GM12892 (cell line): ENCODE data around the gene OR2AP1.

Source experiments
- DNase-seq: peaks from one replicate; pipeline ENCODE4 v3.0.0; 2011; ENCODE audit not compliant: insufficient read length
- FAIRE-seq: peaks from 2 replicates; lab custom pipeline; 2011; peaks lifted over from hg19 to GRCh38; lab: Jason Lieb, UNC
- POLR2A ChIP-seq: IDR thresholded peaks from 2 replicates; pipeline ENCODE4 v1.6.1; 2011; ENCODE audit warnings: low read depth, low read length, control low read depth
- POLR2AphosphoS5 ChIP-seq: IDR thresholded peaks from 2 replicates; pipeline ENCODE4 v1.6.1; 2011; ENCODE audit warnings: low read depth, low read length, control low read depth
- TAF1 ChIP-seq: IDR thresholded peaks from 2 replicates; pipeline ENCODE4 v1.6.1; 2011; ENCODE audit warnings: low read depth, mild to moderate bottlenecking, control low read depth, low read length, borderline replicate concordance

The OR2AP1 gene

GRCh38 chr12:55614764-55615163 lies 42.5 kb downstream of the OR2AP1 start:
- no peak for FAIRE-seq
- DNase-seq = no peak
- TF ChIP-seq POLR2AphosphoS5 = no peak

GRCh38 chr12:55619354-55620138 lies 47.3 kb downstream of the OR2AP1 start:
- DNase-seq = peak; percentile 21
- FAIRE-seq = peak; percentile 92
- TF ChIP-seq TAF1 (no peak), POLR2AphosphoS5 (no peak), POLR2A (no peak)

GRCh38 chr12:55624056-55624455 lies 51.8 kb downstream of the OR2AP1 start:
- FAIRE-seq (peak; percentile 70), DNase-seq (no peak)
- TF ChIP-seq TAF1 (no peak), POLR2A (no peak), POLR2AphosphoS5 (no peak)
